ENCODE measurements around the gene CFAP74. TPM values are rescaled to one million over a fixed set of nuclear protein-coding genes. Genes with fewer than 3 reads are reported as not detected.

The CFAP74 gene
- total and polyA plus RNA-seq, 2 of the 13 experiments (the other 11 are each of a cell fraction or from before 2014, with no cell fraction given) = 0.27 to 0.62 TPM

DNA sequence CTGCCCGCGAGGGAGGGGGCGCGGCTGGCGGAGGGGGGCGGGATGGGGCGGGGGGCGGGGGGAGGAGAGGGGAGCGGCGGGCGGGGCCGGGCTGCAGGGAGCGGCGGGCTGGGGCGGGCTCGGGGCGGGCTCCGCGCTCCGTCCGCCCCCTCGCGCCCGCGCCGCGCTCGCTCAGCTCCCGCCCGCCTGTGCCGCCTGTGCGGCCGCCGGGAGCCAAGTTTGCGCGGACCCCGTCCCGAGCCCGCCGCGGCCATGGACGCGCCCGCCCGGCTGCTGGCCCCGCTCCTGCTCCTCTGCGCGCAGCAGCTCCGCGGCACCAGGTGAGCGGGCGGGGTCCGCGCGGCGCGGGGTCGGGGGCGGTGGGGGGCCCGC is 15.6 kb upstream of the CFAP74 start, which contains the start of gene GABRD:
TSS of gene GABRD (plus strand) at position 174 of the 372 bp plus-strand sequence. CDS start at position 253, 79 bp downstream.
- H3K27me3 ChIP-seq (ENCODE audit: control insufficient read depth in 1 of 2, insufficient read depth in 2 of 2, low read length in 2 of 2) = peaks cover 33 to 91% of the 10 kb centered on the region in 2 experiments
- H2AFZ ChIP-seq (ENCODE audit: low read length) = no peak within 1 kb of the TSS
- no peaks in the 10 kb centered on the region for H3K9me3 ChIP-seq (ENCODE audit: low read length)
- no peak within 1 kb of the TSS for H3K4me2 ChIP-seq (ENCODE audit: low read depth, low read length)
- 24% methylated on average over 8 of the region's 60 CpGs for WGBS (ENCODE audit: low lambda C conversion rate)
- DNase-seq (ENCODE audit: low spot score) (no peak), ATAC-seq (peak; percentile 15; the same call in 1 of the 3 replicates), FAIRE-seq (no peak)
- H3K79me2 ChIP-seq (ENCODE audit: insufficient read depth, low read length) = no peaks in the 10 kb centered on the region
- no peaks in the 10 kb centered on the region for H3K36me3 ChIP-seq (replicated peaks in 1 of 2; ENCODE audit: control insufficient read depth in 1 of 2, insufficient read depth in 2 of 2, low read length in 2 of 2)
- in situ Hi-C loops (cut with HindIII; ENCODE audit: extremely low pct_ligation_motif_present, low pct_unique_long_range_greater_than_20kb) = no loop called here
- ChIA-PET POLR2A (no interaction called here), CTCF (ENCODE audit: low intra/inter-chr PET ratio, low total read pairs) (no interaction called here)
- H3K4me1 ChIP-seq (ENCODE audit: insufficient read depth, low read length) = peaks cover 7% of the 10 kb centered on the region
- 0 out of 2 replicates have a peak, but pooled peaks cover 4% of the 10 kb centered on the region for H4K20me1 ChIP-seq (ENCODE audit: insufficient read depth, low read length)
- H3K9ac ChIP-seq (ENCODE audit: insufficient read depth, low read depth, low read length) = no peak within 1 kb of the TSS
- intact Hi-C loops (cut with micrococcal nuclease; ENCODE audit: unreplicated experiment) = no loop called here
- TF ChIP-seq, protein P1, sequence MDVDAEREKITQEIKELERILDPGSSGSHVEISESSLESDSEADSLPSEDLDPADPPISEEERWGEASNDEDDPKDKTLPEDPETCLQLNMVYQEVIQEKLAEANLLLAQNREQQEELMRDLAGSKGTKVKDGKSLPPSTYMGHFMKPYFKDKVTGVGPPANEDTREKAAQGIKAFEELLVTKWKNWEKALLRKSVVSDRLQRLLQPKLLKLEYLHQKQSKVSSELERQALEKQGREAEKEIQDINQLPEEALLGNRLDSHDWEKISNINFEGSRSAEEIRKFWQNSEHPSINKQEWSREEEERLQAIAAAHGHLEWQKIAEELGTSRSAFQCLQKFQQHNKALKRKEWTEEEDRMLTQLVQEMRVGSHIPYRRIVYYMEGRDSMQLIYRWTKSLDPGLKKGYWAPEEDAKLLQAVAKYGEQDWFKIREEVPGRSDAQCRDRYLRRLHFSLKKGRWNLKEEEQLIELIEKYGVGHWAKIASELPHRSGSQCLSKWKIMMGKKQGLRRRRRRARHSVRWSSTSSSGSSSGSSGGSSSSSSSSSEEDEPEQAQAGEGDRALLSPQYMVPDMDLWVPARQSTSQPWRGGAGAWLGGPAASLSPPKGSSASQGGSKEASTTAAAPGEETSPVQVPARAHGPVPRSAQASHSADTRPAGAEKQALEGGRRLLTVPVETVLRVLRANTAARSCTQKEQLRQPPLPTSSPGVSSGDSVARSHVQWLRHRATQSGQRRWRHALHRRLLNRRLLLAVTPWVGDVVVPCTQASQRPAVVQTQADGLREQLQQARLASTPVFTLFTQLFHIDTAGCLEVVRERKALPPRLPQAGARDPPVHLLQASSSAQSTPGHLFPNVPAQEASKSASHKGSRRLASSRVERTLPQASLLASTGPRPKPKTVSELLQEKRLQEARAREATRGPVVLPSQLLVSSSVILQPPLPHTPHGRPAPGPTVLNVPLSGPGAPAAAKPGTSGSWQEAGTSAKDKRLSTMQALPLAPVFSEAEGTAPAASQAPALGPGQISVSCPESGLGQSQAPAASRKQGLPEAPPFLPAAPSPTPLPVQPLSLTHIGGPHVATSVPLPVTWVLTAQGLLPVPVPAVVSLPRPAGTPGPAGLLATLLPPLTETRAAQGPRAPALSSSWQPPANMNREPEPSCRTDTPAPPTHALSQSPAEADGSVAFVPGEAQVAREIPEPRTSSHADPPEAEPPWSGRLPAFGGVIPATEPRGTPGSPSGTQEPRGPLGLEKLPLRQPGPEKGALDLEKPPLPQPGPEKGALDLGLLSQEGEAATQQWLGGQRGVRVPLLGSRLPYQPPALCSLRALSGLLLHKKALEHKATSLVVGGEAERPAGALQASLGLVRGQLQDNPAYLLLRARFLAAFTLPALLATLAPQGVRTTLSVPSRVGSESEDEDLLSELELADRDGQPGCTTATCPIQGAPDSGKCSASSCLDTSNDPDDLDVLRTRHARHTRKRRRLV (CRISPR knock-in tag; IDR thresholded peaks at IDR 0.05) = no peak
- TF ChIP-seq ZSCAN12 (CRISPR knock-in tag; IDR thresholded peaks at IDR 0.05) = no peak
- TF ChIP-seq, protein P2, sequence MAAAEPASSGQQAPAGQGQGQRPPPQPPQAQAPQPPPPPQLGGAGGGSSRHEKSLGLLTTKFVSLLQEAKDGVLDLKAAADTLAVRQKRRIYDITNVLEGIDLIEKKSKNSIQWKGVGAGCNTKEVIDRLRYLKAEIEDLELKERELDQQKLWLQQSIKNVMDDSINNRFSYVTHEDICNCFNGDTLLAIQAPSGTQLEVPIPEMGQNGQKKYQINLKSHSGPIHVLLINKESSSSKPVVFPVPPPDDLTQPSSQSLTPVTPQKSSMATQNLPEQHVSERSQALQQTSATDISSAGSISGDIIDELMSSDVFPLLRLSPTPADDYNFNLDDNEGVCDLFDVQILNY (CRISPR knock-in tag; conservative IDR thresholded peaks at IDR 0.05) = no peak
- H3K4me3 ChIP-seq (replicated peaks in 1 of 3; ENCODE audit: insufficient read depth in 1 of 3, low read depth in 2 of 3, low read length in 3 of 3) = peak within 1 kb of the TSS in 1 of 3 experiments; percentile 16; a peak in 1 of 6 replicates
- no peak within 1 kb of the TSS for H3K27ac ChIP-seq (ENCODE audit: extremely low read length, insufficient read depth, low read length)
- BruUV-seq (replicated peaks) = no TSS peak

Data from HepG2 (cell line).